Sigmoid colon (tissue), 7 donors: ENCODE data around the gene AKAP5. TPM values are rescaled to one million over a fixed set of nuclear protein-coding genes. Genes with fewer than 3 reads are reported as not detected.
A peak's percentile ranks its signal among the peaks of the same experiment; 100 is the strongest.

Experiments
- DNase-seq: peaks from one replicate; pipeline ENCODE4 v3.0.0-alpha.2; 2019
- H3K27ac ChIP-seq, 4 donors: fragments of 200-600 bp; sonication (generic); one replicate each; pipeline ENCODE4 v1.5.1; 2016 to 2019; ENCODE audit warnings: mild to moderate bottlenecking in 1 of 4
- H3K27me3 ChIP-seq, 3 donors: fragments of 200-600 bp; sonication (generic); one replicate each; pipeline ENCODE4 v1.5.1; 2019; ENCODE audit warnings: mild to moderate bottlenecking in 1 of 3
- H3K36me3 ChIP-seq, 4 donors: fragments of 200-600 bp; sonication (generic); one replicate each; pipeline ENCODE4 v1.5.1; 2016 to 2019
- H3K4me1 ChIP-seq, 4 donors: fragments of 200-600 bp; sonication (generic); one replicate each; pipeline ENCODE4 v1.5.1; 2017 to 2019
- H3K4me3 ChIP-seq, 4 donors: fragments of 200-600 bp; sonication (generic); one replicate each; pipeline ENCODE4 v1.5.1; 2017 to 2019; ENCODE audit warnings: mild to moderate bottlenecking in 2 of 4, moderate library complexity in 1 of 4
- H3K9me3 ChIP-seq, 4 donors: fragments of 200-600 bp in 3 of 4; sonication (generic) in 3 of 4; one replicate each; pipeline versions ENCODE4 v1.5.1 to v1.6.1; 2013 to 2019
- EP300 ChIP-seq, 4 donors: sonication (generic); formaldehyde crosslinking; IDR thresholded peaks; one replicate each; pipeline ENCODE4 v1.6.1; 2017; ENCODE audit warnings: antibody characterized with exemption in 4 of 4
- POLR2A ChIP-seq, 2 donors: fragments of 450-650 bp; IDR thresholded peaks; one replicate each; pipeline ENCODE4 v1.6.1; 2016; ENCODE audit warnings: antibody characterized with exemption in 2 of 2, mild to moderate bottlenecking in 2 of 2, moderate library complexity in 2 of 2
- POLR2AphosphoS5 ChIP-seq, 4 donors: sonication (generic); formaldehyde crosslinking; IDR thresholded peaks; one replicate each; pipeline ENCODE4 v1.6.1; 2017; ENCODE audit warnings: antibody characterized with exemption in 4 of 4
- WGBS, 2 donors: extraction: QIAGEN DNeasy Blood & Tissue Kit; methylation state at CpG; one replicate each; pipeline ENCODE4 v1.1.7; 2013; 5-methylcytosine and 5-hydroxymethylcytosine counted together
- intact Hi-C: fragments of 100-400 bp; cut with DNase I; formaldehyde crosslinking; loops from one replicate; pipeline ENCODE4 v1.15.1; 2023
- polyA plus RNA-seq, 3 donors: library from polyadenylated mRNA; stranded (reverse); fragments of 200-250 nt; gene quantifications; one replicate each; pipeline ENCODE4 v1.2.3, GENCODE V29; 2013
- total RNA-seq, 4 donors: library from RNA; depleted of rRNA; stranded (reverse); fragments of >200 nt; gene quantifications; one replicate each; pipeline ENCODE4 v1.1.0, GENCODE V29; 2016
- TF ChIP-seq, protein P1 (sequence below), 4 experiments: fragments of 450-650 bp in 3 of 4; fragments of 200-600 bp in 1 of 4; IDR thresholded peaks; one replicate each; pipeline ENCODE4 v1.5.1; 2016 to 2019; ENCODE audit warnings: antibody characterized with exemption in 4 of 4, mild to moderate bottlenecking in 3 of 4, moderate library complexity in 2 of 4
- donor health status: healthy with polysubstance abuse.
- donor health status: Bipolar disorder and iron deficiency.
- donor health status: healthy.

The AKAP5 gene
- total and polyA plus RNA-seq, 7 donors: 0.33 to 7.2 (median 1.7) TPM

DNA sequence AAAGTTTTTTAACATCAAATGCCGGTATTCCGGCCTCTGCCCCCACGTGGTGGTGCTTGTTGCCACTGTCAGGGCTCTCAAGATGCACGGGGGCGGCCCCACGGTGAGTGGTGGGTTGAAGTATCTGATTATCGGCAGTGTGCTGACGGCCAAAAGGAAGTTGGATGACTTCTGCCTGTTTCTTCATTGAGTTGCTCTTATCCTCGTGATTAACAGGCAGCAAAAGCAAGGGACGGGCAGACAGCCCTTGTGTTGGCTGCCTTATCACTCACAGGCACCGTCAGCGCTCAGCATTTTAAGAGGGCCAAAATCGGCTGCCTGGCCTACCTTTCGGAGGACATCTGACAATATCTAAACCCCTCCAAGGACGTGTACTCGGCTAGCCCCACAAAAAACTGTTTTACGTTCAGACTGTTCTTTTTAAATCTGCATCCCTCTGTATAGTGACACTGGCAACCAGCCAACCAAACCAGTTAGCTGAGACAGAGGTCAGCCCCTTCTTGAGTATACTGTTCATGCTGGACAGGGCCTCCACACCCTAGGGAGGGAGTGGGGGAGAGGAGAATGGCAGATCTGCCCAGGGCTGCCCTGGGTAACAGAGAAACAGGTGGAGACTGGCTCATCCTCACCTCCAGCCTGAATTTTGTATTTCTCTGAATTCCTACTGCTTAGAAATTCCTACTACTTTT, 22.9 kb upstream of the AKAP5 start:
- intact Hi-C loops: no loop called here
- peaks cover 0 to 50% (median 11%) of the 10 kb centered on the region in 4 donors for H3K36me3 ChIP-seq
- TF ChIP-seq, protein P1, sequence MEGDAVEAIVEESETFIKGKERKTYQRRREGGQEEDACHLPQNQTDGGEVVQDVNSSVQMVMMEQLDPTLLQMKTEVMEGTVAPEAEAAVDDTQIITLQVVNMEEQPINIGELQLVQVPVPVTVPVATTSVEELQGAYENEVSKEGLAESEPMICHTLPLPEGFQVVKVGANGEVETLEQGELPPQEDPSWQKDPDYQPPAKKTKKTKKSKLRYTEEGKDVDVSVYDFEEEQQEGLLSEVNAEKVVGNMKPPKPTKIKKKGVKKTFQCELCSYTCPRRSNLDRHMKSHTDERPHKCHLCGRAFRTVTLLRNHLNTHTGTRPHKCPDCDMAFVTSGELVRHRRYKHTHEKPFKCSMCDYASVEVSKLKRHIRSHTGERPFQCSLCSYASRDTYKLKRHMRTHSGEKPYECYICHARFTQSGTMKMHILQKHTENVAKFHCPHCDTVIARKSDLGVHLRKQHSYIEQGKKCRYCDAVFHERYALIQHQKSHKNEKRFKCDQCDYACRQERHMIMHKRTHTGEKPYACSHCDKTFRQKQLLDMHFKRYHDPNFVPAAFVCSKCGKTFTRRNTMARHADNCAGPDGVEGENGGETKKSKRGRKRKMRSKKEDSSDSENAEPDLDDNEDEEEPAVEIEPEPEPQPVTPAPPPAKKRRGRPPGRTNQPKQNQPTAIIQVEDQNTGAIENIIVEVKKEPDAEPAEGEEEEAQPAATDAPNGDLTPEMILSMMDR (IDR thresholded peaks at IDR 0.05): no peak
- TF ChIP-seq POLR2AphosphoS5 (IDR thresholded peaks at IDR 0.05) (no peak), POLR2A (IDR thresholded peaks at IDR 0.05) (no peak), EP300 (IDR thresholded peaks at IDR 0.05) (no peak)
- no peak overlapping the region for H3K27ac ChIP-seq
- H3K9me3 ChIP-seq: no peaks in the 10 kb centered on the region
- peaks cover 0 to 14% (median 4%) of the 10 kb centered on the region in 4 donors for H3K4me1 ChIP-seq
- no peak overlapping the region for H3K4me3 ChIP-seq
- 89 to 94% methylated on average over 17 of the region's 17 CpGs for WGBS, 2 donors
- DNase-seq: no peak
- H3K27me3 ChIP-seq: no peaks in the 10 kb centered on the region

DNA sequence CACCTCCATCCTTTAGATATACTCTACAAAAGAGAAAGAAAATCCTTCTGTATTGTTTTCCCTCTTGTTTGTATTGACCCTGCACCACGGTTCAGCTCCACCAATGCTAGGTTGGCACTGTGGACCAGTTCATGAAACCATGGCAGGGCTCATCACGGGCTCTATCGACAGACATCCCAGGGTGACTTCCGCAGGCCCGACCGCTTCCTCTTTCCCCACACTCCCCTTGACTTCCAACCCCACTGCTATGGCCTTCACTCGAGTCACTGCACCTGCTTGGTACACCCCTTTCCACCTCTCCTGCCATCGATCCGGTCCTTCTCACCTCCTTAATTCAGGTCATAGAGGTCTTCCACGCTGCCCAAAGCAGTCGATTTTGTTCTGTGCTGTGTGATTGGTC, 21.2 kb upstream of the AKAP5 start:
- no peak for DNase-seq
- TF ChIP-seq EP300 (IDR thresholded peaks at IDR 0.05): no peak
- TF ChIP-seq, protein P1 (IDR thresholded peaks at IDR 0.05): no peak
- Histone ChIP-seq H3K27ac (no peak overlapping the region), H3K27me3 (no peaks in the 10 kb centered on the region), H3K9me3 (no peaks in the 10 kb centered on the region), H3K4me3 (no peak overlapping the region), H3K36me3 (peaks cover 0 to 55% (median 6%) of the 10 kb centered on the region in 4 donors), H3K4me1 (peaks cover 0 to 14% (median 4%) of the 10 kb centered on the region in 4 donors)
- WGBS, 2 donors: 87 to 94% methylated on average over 11 of the region's 11 CpGs
- intact Hi-C loops: no loop called here

DNA sequence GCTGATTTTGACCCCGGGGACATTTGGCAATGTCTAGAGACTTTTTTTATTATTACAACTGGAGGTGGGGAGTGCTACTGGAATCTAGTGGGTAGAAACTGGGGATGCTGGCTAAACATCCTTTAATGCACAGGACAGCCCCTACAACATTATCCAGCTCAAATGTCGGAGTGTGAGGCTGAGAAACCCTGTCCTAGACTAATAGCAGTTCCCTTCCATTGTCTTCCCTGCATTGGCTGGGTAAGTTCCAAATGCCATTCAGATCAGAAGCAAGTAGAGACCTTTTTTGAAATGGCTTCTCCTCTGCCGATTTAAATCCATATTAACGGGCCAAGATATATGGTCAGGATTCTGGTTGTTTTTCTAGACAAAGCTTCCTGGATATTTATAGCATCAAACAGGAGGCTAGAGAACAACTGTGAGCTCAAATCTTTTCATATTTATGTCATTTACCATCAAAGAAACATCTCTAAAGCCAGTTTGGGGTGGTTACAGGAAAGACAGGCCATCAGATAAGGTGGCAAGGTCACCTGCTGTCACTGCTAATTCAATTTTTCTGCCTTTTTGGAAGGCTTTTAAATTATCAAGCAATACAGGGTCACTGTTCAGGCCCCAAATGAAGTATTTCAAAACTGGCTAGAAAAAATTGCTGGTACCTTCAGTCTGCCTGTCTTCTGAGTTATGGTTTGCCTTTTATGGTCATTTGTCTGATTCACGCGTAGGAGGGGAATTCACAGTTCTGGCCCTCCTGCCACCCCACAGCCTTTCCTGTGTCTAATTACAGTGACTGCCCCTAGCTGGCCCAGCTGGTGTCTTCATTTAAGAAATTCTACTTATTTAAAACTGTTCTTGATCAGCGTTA, 20.1 kb upstream of the AKAP5 start:
- Histone ChIP-seq H3K27me3 (no peaks in the 10 kb centered on the region), H3K4me1 (peaks cover 0 to 14% (median 4%) of the 10 kb centered on the region in 4 donors), H3K36me3 (peaks cover 0 to 58% (median 9%) of the 10 kb centered on the region in 4 donors), H3K4me3 (no peak overlapping the region), H3K9me3 (no peaks in the 10 kb centered on the region), H3K27ac (peak overlapping the region; percentile 6 to 63 (median 56))
- no peak for TF ChIP-seq POLR2A (IDR thresholded peaks at IDR 0.05)
- TF ChIP-seq EP300 (IDR thresholded peaks at IDR 0.05): no peak
- TF ChIP-seq POLR2AphosphoS5 (IDR thresholded peaks at IDR 0.05): no peak
- TF ChIP-seq, protein P1 (IDR thresholded peaks at IDR 0.05): no peak
- intact Hi-C loops: no loop called here
- WGBS, 2 donors: 67 to 84% methylated on average over 7 of the region's 7 CpGs
- DNase-seq: no peak

DNA sequence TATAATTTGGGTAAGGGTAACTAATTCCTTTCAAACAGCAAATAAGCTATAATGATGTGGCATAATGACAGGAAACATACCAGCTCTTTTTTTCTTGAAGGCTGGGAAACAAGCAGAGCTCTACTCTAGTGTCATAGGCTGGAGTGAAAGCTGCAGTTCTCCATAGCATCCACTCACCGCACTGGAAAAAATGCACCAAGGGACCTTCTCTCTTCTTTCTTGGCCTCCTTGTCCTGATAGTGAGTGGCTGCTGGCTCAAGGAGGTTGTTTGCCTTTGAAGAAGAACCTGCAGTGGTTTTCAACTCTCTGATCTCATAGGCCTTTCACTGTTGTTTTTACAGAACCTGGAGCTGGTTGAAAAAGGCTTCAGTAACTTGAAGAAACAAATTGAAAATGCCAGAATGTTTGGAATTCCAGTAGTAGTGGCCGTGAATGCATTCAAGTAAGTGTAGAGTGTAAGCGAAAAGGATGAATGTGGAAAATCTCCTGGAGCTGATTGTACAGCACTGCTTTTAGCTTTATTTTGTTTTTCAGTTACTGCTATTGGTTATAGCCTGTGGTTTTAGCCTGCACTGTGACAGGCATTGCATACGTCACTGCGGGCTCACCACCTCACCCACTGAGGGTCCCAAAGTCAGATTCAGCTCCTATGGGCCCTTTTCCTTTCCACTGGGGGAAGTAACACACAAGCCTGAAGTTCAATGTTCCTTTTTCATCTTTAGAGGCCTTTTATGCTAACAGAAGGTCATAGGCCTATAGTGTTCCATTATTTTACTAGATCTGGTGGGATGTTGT, 17.2 kb upstream of the AKAP5 start:
- 82 to 96% methylated on average over 5 of the region's 5 CpGs for WGBS, 2 donors
- peaks cover 0 to 14% (median 4%) of the 10 kb centered on the region in 4 donors for H3K4me1 ChIP-seq
- DNase-seq: no peak
- intact Hi-C loops: no loop called here
- TF ChIP-seq EP300 (IDR thresholded peaks at IDR 0.05) (no peak), POLR2A (IDR thresholded peaks at IDR 0.05) (no peak), POLR2AphosphoS5 (IDR thresholded peaks at IDR 0.05) (no peak)
- TF ChIP-seq, protein P1 (IDR thresholded peaks at IDR 0.05): no peak
- H3K36me3 ChIP-seq: peaks cover 0 to 57% (median 11%) of the 10 kb centered on the region in 4 donors
- H3K27ac ChIP-seq: peak overlapping the region in 1 of 4 donors; percentile 50
- H3K4me3 ChIP-seq: no peak overlapping the region
- H3K9me3 ChIP-seq: no peaks in the 10 kb centered on the region
- H3K27me3 ChIP-seq: no peaks in the 10 kb centered on the region
